GM12892 (cell line): Measurements from ENCODE around the gene PPP2R2B.

Source experiments
- POLR2A ChIP-seq: IDR thresholded peaks from 2 replicates; pipeline ENCODE4 v1.6.1; 2011; ENCODE audit warnings: low read depth, low read length, control low read depth
- TAF1 ChIP-seq: IDR thresholded peaks from 2 replicates; pipeline ENCODE4 v1.6.1; 2011; ENCODE audit warnings: low read depth, mild to moderate bottlenecking, control low read depth, low read length, borderline replicate concordance

GRCh38 chr5:146725025-146725424 is 153.5 kb downstream of the PPP2R2B start:
- TF ChIP-seq POLR2A (no peak), TAF1 (no peak)
